Stomach (tissue), 4 donors: ENCODE data around the gene ERC2.

Experiments
- POLR2A ChIP-seq, 4 donors: fragments of 450-650 bp; IDR thresholded peaks; one replicate each; pipeline ENCODE4 v1.6.1; 2016; ENCODE audit warnings: antibody characterized with exemption in 4 of 4, control low read depth in 2 of 4, mild to moderate bottlenecking in 1 of 4, moderate library complexity in 1 of 4
- TF ChIP-seq, protein P1 (sequence below), 7 experiments: fragments of 450-650 bp in 4 of 7; fragments of 200-600 bp in 3 of 7; sonication (generic) in 3 of 7; IDR thresholded peaks; one replicate each; pipeline ENCODE4 v1.5.1; 2016 to 2019; ENCODE audit warnings: antibody characterized with exemption in 7 of 7, control low read depth in 2 of 7, mild to moderate bottlenecking in 1 of 7

DNA sequence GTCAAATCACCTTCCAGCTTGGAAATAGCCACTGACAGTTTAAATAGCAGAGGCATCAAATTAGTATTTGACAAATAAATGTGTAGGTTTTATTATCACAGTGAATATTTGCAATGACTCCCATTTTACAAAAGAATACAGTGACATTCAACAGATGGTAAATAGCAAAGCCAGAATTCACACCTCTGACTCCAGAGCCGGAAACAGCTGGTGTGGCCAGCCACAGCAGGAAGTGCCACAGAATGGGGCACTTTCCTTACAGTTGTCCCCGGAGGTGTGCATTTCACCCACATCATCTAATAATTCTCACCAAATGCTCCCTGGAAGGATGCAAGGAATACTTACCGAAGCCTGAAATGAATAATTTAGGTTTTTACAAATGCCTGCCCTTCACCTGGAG, 685.5 kb downstream of the ERC2 start:
- no peak for TF ChIP-seq POLR2A (IDR thresholded peaks at IDR 0.05)
- TF ChIP-seq, protein P1, sequence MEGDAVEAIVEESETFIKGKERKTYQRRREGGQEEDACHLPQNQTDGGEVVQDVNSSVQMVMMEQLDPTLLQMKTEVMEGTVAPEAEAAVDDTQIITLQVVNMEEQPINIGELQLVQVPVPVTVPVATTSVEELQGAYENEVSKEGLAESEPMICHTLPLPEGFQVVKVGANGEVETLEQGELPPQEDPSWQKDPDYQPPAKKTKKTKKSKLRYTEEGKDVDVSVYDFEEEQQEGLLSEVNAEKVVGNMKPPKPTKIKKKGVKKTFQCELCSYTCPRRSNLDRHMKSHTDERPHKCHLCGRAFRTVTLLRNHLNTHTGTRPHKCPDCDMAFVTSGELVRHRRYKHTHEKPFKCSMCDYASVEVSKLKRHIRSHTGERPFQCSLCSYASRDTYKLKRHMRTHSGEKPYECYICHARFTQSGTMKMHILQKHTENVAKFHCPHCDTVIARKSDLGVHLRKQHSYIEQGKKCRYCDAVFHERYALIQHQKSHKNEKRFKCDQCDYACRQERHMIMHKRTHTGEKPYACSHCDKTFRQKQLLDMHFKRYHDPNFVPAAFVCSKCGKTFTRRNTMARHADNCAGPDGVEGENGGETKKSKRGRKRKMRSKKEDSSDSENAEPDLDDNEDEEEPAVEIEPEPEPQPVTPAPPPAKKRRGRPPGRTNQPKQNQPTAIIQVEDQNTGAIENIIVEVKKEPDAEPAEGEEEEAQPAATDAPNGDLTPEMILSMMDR (IDR thresholded peaks at IDR 0.05), result no peak
